22Rv1 (cell line): ENCODE measurements around the gene SLC5A5.
A peak's percentile ranks its signal among the peaks of the same experiment; 100 is the strongest.
"Not testable (repeated sequence)": the region's sequence is repeated elsewhere in the genome, so short reads cannot be mapped to it uniquely, and the experiment has no call there.

Experiments
- H3K27ac ChIP-seq: fragments of 450-650 bp; 2 replicates; pipeline ENCODE4 v1.5.1; 2017
- CTCF ChIP-seq: fragments of 450-650 bp; IDR thresholded peaks from 2 replicates; pipeline ENCODE4 v1.5.1; 2017; ENCODE audit warnings: mild to moderate bottlenecking
- ZFX ChIP-seq: fragments of 450-650 bp; IDR thresholded peaks from 2 replicates; pipeline ENCODE4 v1.6.1; 2017; ENCODE audit warnings: antibody characterized with exemption, borderline replicate concordance

SLC5A5 gene

GRCh38 chr19:17874758-17875135, 3.0 kb downstream of the SLC5A5 start:
- H3K27ac ChIP-seq, result no peak overlapping the region
- TF ChIP-seq CTCF, result no peak
- TF ChIP-seq ZFX, result no peak

- H3K27ac ChIP-seq, result no peak overlapping the region
- TF ChIP-seq CTCF, result no peak
- no peak for TF ChIP-seq ZFX
Measured at GRCh38 chr19:17877696-17878095, 6.0 kb downstream of the SLC5A5 start.

GRCh38 chr19:17879466-17879865, 7.7 kb downstream of the SLC5A5 start:
- TF ChIP-seq ZFX, result no peak
- no peak for TF ChIP-seq CTCF

GRCh38 chr19:17881701-17882100, 10.0 kb downstream of the SLC5A5 start:
- no peak overlapping the region for H3K27ac ChIP-seq
- TF ChIP-seq ZFX (no peak), CTCF (no peak)

More at GRCh38 chr19:17879466-17879865, 7.7 kb downstream of the SLC5A5 start:
- H3K27ac ChIP-seq, result no peak overlapping the region

- peak; percentile 38 for TF ChIP-seq CTCF
- TF ChIP-seq ZFX, result no peak
- H3K27ac ChIP-seq, result 0 out of 2 replicates have a peak overlapping the region, but pooled peaks have one; percentile 27
Measured at GRCh38 chr19:17883627-17884410, 12.1 kb downstream of the SLC5A5 start.

GRCh38 chr19:17886515-17886914, 14.8 kb downstream of the SLC5A5 start:
- TF ChIP-seq CTCF (no peak), ZFX (no peak)
- no peak overlapping the region for H3K27ac ChIP-seq

GRCh38 chr19:17887221-17887620, 15.5 kb downstream of the SLC5A5 start:
- H3K27ac ChIP-seq, result not testable (repeated sequence)

- H3K27ac ChIP-seq, result no peak overlapping the region
- TF ChIP-seq ZFX (no peak), CTCF (no peak)
Measured at GRCh38 chr19:17888260-17888659, 16.5 kb downstream of the SLC5A5 start.
